Prostate gland (tissue), 2 donors: ENCODE data around the gene IGF2BP2.

ENCODE experiments used
- CTCF ChIP-seq, 4 experiments: fragments of 200-600 bp in 2 of 4; fragments of 450-650 bp in 2 of 4; sonication (generic) in 2 of 4; IDR thresholded peaks; 1 replicate in 3 of 4; 2 replicates in 1 of 4; pipeline ENCODE4 v1.5.1; 2016 to 2019; ENCODE audit warnings: antibody characterized with exemption in 4 of 4, mild to moderate bottlenecking in 2 of 4, moderate library complexity in 2 of 4
- POLR2A ChIP-seq: fragments of 450-650 bp; IDR thresholded peaks from one replicate; pipeline ENCODE4 v1.6.1; 2016; ENCODE audit warnings: antibody characterized with exemption, mild to moderate bottlenecking
- POLR2AphosphoS5 ChIP-seq: sonication (generic); formaldehyde crosslinking; IDR thresholded peaks from one replicate; pipeline ENCODE4 v1.6.1; 2017; ENCODE audit warnings: antibody characterized with exemption

DNA sequence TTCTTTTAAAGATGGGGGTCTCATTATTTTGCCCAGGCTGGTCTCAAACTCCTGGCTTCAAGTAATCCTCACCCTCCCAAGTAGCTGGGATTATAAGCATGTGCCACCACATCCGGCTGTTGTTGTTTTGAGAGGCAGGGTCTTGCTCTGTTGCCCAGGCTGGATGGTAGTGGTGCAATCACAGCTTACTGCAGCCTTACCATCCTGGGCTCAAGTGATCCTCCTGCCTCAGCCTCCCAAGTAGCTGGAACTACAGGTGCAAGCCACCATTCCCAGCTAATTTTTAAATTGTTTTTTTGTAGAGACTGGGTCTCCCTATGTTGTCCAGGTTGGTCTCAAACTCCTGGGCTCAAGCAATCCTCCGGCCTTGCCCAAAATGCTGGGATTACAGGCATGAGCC, 133.2 kb downstream of the IGF2BP2 start:
- TF ChIP-seq CTCF (IDR thresholded peaks at IDR 0.05) (no peak), POLR2A (no peak), POLR2AphosphoS5 (no peak)
